ENCODE data around the gene ENG. TPM values are rescaled to one million over a fixed set of nuclear protein-coding genes. Genes with fewer than 3 reads are reported as not detected.
"Not testable (repeated sequence)": the region's sequence is repeated elsewhere in the genome, so short reads cannot be mapped to it uniquely, and the experiment has no call there.

The ENG gene
- total RNA-seq, 1 experiment from 2014 or later = 46.1 TPM

- DNase-seq (ENCODE audit: low read depth) = peak; percentile 58
Observed at GRCh38 chr9:127793093-127793708, 61.3 kb downstream of the ENG start.

GRCh38 chr9:127792417-127793031 lies 61.9 kb downstream of the ENG start:
- no peak for DNase-seq (ENCODE audit: low read depth)

- DNase-seq (ENCODE audit: low read depth) = no peak
Observed at GRCh38 chr9:127791085-127791484, 63.4 kb downstream of the ENG start.

- DNase-seq (ENCODE audit: low read depth) = no peak
Observed at GRCh38 chr9:127790094-127790855, 64.2 kb downstream of the ENG start.

GRCh38 chr9:127789179-127789578 lies 65.3 kb downstream of the ENG start:
- no peak for DNase-seq (ENCODE audit: low read depth)

- DNase-seq (ENCODE audit: low read depth) = no peak
Observed at GRCh38 chr9:127788337-127789011, 66.0 kb downstream of the ENG start.

- peak; percentile 36 for DNase-seq (ENCODE audit: low read depth)
Observed at GRCh38 chr9:127786773-127787104, 67.7 kb downstream of the ENG start.

- DNase-seq (ENCODE audit: low read depth) = peak; percentile 87
Observed at GRCh38 chr9:127785933-127786772, 68.3 kb downstream of the ENG start, which contains the start of gene CDK9. Gene CDK9, plus strand, starts transcription at chr9:127786034. Its CDS starts 115 bp downstream, at chr9:127786149.

- DNase-seq (ENCODE audit: low read depth) = peak; percentile 74
Observed at GRCh38 chr9:127785023-127785932, 69.2 kb downstream of the ENG start.

GRCh38 chr9:127783111-127784008 lies 71.1 kb downstream of the ENG start:
- DNase-seq (ENCODE audit: low read depth) = no peak

GRCh38 chr9:127781806-127782205 lies 72.7 kb downstream of the ENG start:
- DNase-seq (ENCODE audit: low read depth) = no peak

GRCh38 chr9:127780909-127781308 lies 73.5 kb downstream of the ENG start:
- DNase-seq (ENCODE audit: low read depth) = not testable (repeated sequence)

GRCh38 chr9:127780126-127780885 lies 74.2 kb downstream of the ENG start:
- DNase-seq (ENCODE audit: low read depth) = no peak

- DNase-seq (ENCODE audit: low read depth) = no peak
Observed at GRCh38 chr9:127779136-127779981, 75.1 kb downstream of the ENG start.

GRCh38 chr9:127778280-127779135 lies 76.0 kb downstream of the ENG start, which contains the start of gene SH2D3C:
Gene SH2D3C, minus strand, starts transcription at chr9:127778666. Its CDS starts 39 bp downstream, at chr9:127778627.
- DNase-seq (ENCODE audit: low read depth) = no peak

- no peak for DNase-seq (ENCODE audit: low read depth)
Observed at GRCh38 chr9:127777368-127777980, 77.0 kb downstream of the ENG start.

All from M059J (cell line).